C4-2B (cell line): ENCODE measurements around the gene GPR6.

ENCODE experiments used
- H3K27ac ChIP-seq: fragments of 450-650 bp; 2 replicates; pipeline ENCODE4 v1.5.1; 2017
- ZFX ChIP-seq: fragments of 450-650 bp; IDR thresholded peaks from 2 replicates; pipeline ENCODE4 v1.6.1; 2017
- TF ChIP-seq, protein P1 (sequence below): fragments of 450-650 bp; conservative IDR thresholded peaks from 2 replicates; pipeline ENCODE4 v1.5.1; 2017; ENCODE audit warnings: mild to moderate bottlenecking

Gene GPR6

GRCh38 chr6:110020888-110021287, 42.8 kb downstream of the GPR6 start:
- TF ChIP-seq, protein P1, sequence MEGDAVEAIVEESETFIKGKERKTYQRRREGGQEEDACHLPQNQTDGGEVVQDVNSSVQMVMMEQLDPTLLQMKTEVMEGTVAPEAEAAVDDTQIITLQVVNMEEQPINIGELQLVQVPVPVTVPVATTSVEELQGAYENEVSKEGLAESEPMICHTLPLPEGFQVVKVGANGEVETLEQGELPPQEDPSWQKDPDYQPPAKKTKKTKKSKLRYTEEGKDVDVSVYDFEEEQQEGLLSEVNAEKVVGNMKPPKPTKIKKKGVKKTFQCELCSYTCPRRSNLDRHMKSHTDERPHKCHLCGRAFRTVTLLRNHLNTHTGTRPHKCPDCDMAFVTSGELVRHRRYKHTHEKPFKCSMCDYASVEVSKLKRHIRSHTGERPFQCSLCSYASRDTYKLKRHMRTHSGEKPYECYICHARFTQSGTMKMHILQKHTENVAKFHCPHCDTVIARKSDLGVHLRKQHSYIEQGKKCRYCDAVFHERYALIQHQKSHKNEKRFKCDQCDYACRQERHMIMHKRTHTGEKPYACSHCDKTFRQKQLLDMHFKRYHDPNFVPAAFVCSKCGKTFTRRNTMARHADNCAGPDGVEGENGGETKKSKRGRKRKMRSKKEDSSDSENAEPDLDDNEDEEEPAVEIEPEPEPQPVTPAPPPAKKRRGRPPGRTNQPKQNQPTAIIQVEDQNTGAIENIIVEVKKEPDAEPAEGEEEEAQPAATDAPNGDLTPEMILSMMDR = no peak
- no peak for TF ChIP-seq ZFX
- H3K27ac ChIP-seq = no peak overlapping the region

- H3K27ac ChIP-seq = no peak overlapping the region
- TF ChIP-seq ZFX = no peak
- TF ChIP-seq, protein P1 = no peak
Measured at GRCh38 chr6:110029144-110029543, 51.0 kb downstream of the GPR6 start.
